HCT116 (cell line): ENCODE measurements around the gene CAPRIN2. TPM values are rescaled to one million over a fixed set of nuclear protein-coding genes. Genes with fewer than 3 reads are reported as not detected.

Source experiments
- ATAC-seq: fragments of 200-7000 bp; cut with Tn5 transposase; 2 replicates; pipeline ENCODE4 v1.9.1; 2020; ENCODE audit warnings: mild to moderate bottlenecking, moderate library complexity
- BruUV-seq: library from RNA; stranded (reverse); fragments of 400-500 nt; replicated peaks from 2 replicates; lab custom pipeline; 2021; lab: Mats Ljungman, UMichigan
- CTCF ChIA-PET: fragments of 300-600 bp; sonication (Branson Sonifier 250); formaldehyde crosslinking; loops from one replicate; lab custom pipeline; 2021; ENCODE audit warnings: antibody characterized with exemption; lab: Charles Lee
- POLR2A ChIA-PET: fragments of 300-600, 350-600 bp; sonication (Branson Sonifier 250); formaldehyde crosslinking; loops from one replicate; lab custom pipeline; 2021; ENCODE audit warnings: antibody characterized with exemption; lab: Charles Lee
- RAD21 ChIA-PET, 2 experiments: fragments of 300-600 bp; sonication (Branson Sonifier 250); formaldehyde crosslinking; loops; one replicate each; lab custom pipeline; 2023; ENCODE audit warnings: low total read pairs in 2 of 2; ENCODE audit not compliant: uncharacterized antibody in 2 of 2, unreplicated experiment in 2 of 2, low non-redundant PET in 1 of 2; lab: Charles Lee
- DNase-seq: peaks from one replicate; pipeline ENCODE4 v3.0.0-alpha.2; 2010; ENCODE audit warnings: low read depth, low spot score
- H2AFZ ChIP-seq: fragments of 200-600 bp; shearing (Covaris generic), sonication (generic); 2 replicates; pipeline ENCODE4 v1.6.1; 2017; ENCODE audit warnings: low read depth, mixed run types, mixed read lengths, antibody characterized with exemption, low read length; ENCODE audit not compliant: poor library complexity, severe bottlenecking
- H3K27ac ChIP-seq: 2 replicates; pipeline ENCODE4 v1.5.1; 2012; ENCODE audit warnings: low read depth, low read length
- H3K27me3 ChIP-seq: fragments of 200-600 bp; sonication (generic); 2 replicates; pipeline ENCODE4 v1.6.1; 2016; ENCODE audit warnings: mixed run types, low read length, mixed read lengths; ENCODE audit not compliant: insufficient read depth
- H3K36me3 ChIP-seq, 2 experiments: fragments of 200-500 bp in 1 of 2; fragments of 200-600 bp in 1 of 2; sonication (Bioruptor generic) in 1 of 2; sonication (generic) in 1 of 2; 2 replicates each; pipeline versions ENCODE4 v1.5.1 to v1.6.1; 2014 to 2016; ENCODE audit warnings: low read length in 2 of 2, inconsistent platforms in 1 of 2, mixed read lengths in 1 of 2, mixed run types in 1 of 2; ENCODE audit not compliant: insufficient read depth in 2 of 2, control insufficient read depth in 1 of 2
- H3K4me1 ChIP-seq, 2 experiments: fragments of 200-600 bp in 1 of 2; sonication (generic) in 1 of 2; 2 replicates each; pipeline versions ENCODE4 v1.5.1 to v1.6.1; 2012 to 2017; ENCODE audit warnings: low read length in 2 of 2, inconsistent platforms in 1 of 2, mild to moderate bottlenecking in 1 of 2, mixed read lengths in 1 of 2, mixed run types in 1 of 2, moderate library complexity in 1 of 2; ENCODE audit not compliant: insufficient read depth in 2 of 2, control insufficient read depth in 1 of 2
- H3K4me2 ChIP-seq: fragments of 200-600 bp; sonication (generic); 2 replicates; pipeline ENCODE4 v1.6.1; 2017; ENCODE audit warnings: mixed run types, low read length, mixed read lengths
- H3K4me3 ChIP-seq, 2 experiments: fragments of 200-600 bp in 1 of 2; sonication (generic) in 1 of 2; replicated peaks in 1 of 2; 2 replicates each; pipeline ENCODE4 v1.5.1; 2011 to 2016; ENCODE audit warnings: low read length in 2 of 2, control low read depth in 1 of 2, low read depth in 1 of 2, mild to moderate bottlenecking in 1 of 2, mixed read lengths in 1 of 2, mixed run types in 1 of 2
- H3K79me2 ChIP-seq: fragments of 200-600 bp; sonication (generic); 2 replicates; pipeline ENCODE4 v1.6.1; 2017; ENCODE audit warnings: mild to moderate bottlenecking, mixed run types, low read length, moderate library complexity, mixed read lengths; ENCODE audit not compliant: insufficient read depth
- H3K9ac ChIP-seq: fragments of 200-600 bp; sonication (generic); 2 replicates; pipeline ENCODE4 v1.6.1; 2016; ENCODE audit warnings: low read length, mixed read lengths
- H3K9me2 ChIP-seq: fragments of 200-600 bp; sonication (generic), shearing (Covaris generic); 2 replicates; pipeline ENCODE4 v1.6.1; 2017; ENCODE audit warnings: mixed run types, mild to moderate bottlenecking, moderate library complexity; ENCODE audit not compliant: insufficient read depth
- H3K9me3 ChIP-seq, 2 experiments: fragments of 200-500 bp in 1 of 2; fragments of 200-600 bp in 1 of 2; sonication (Bioruptor generic) in 1 of 2; sonication (generic) in 1 of 2; 2 replicates each; pipeline ENCODE4 v1.6.1; 2014 to 2017; ENCODE audit warnings: low read length in 2 of 2, mixed read lengths in 2 of 2, inconsistent platforms in 1 of 2, low read depth in 1 of 2, mild to moderate bottlenecking in 1 of 2, mixed run types in 1 of 2, moderate library complexity in 1 of 2; ENCODE audit not compliant: control insufficient read depth in 1 of 2, insufficient read depth in 1 of 2
- H4K20me1 ChIP-seq: fragments of 200-600 bp; sonication (generic), shearing (Covaris generic); 2 replicates; pipeline ENCODE4 v1.6.1; 2017; ENCODE audit warnings: mixed run types, mild to moderate bottlenecking, moderate library complexity; ENCODE audit not compliant: insufficient read depth
- CBX3 ChIP-seq: IDR thresholded peaks from 2 replicates; pipeline ENCODE4 v1.6.1; 2012; ENCODE audit warnings: low read depth
- CEBPB ChIP-seq: IDR thresholded peaks from 2 replicates; pipeline ENCODE4 v1.6.1; 2012; ENCODE audit warnings: low read depth
- EGR1 ChIP-seq: IDR thresholded peaks from 2 replicates; pipeline ENCODE4 v1.6.1; 2012; ENCODE audit warnings: low read depth
- EZH2 ChIP-seq: fragments of 200-600 bp; sonication (generic); IDR thresholded peaks from 2 replicates; pipeline ENCODE4 v1.6.1; 2017; ENCODE audit warnings: antibody characterized with exemption, mixed run types
- EZH2phosphoT487 ChIP-seq: fragments of 200-600 bp; IDR thresholded peaks from 2 replicates; pipeline ENCODE4 v1.6.1; 2018; ENCODE audit warnings: antibody characterized with exemption, borderline replicate concordance
- JUND ChIP-seq: IDR thresholded peaks from 2 replicates; pipeline ENCODE4 v1.6.1; 2012
- MAX ChIP-seq: IDR thresholded peaks from 2 replicates; pipeline ENCODE4 v1.6.1; 2012
- POLR2A ChIP-seq: IDR thresholded peaks from 2 replicates; pipeline ENCODE4 v1.7.0; 2011; ENCODE audit warnings: borderline replicate concordance; ENCODE audit not compliant: insufficient read depth, insufficient read length; ENCODE audit errors: extremely low read depth
- POLR2AphosphoS5 ChIP-seq: IDR thresholded peaks from 2 replicates; pipeline ENCODE4 v1.6.1; 2011; ENCODE audit warnings: mild to moderate bottlenecking, low read depth, low read length, moderate library complexity
- SIN3A ChIP-seq: IDR thresholded peaks from 2 replicates; pipeline ENCODE4 v1.6.1; 2012; ENCODE audit warnings: low read depth
- SRF ChIP-seq: IDR thresholded peaks from 2 replicates; pipeline ENCODE4 v1.6.1; 2012; ENCODE audit warnings: low read depth
- TCF7L2 ChIP-seq: IDR thresholded peaks from 2 replicates; pipeline ENCODE4 v1.7.0; 2011; ENCODE audit warnings: borderline replicate concordance, inconsistent platforms; ENCODE audit not compliant: insufficient read depth, insufficient read length; ENCODE audit errors: extremely low read depth
- YY1 ChIP-seq: IDR thresholded peaks from 2 replicates; pipeline ENCODE4 v1.6.1; 2011; ENCODE audit warnings: low read length, low read depth, moderate library complexity, mild to moderate bottlenecking; ENCODE audit not compliant: insufficient replicate concordance; ENCODE audit errors: extremely low read depth
- ZBTB33 ChIP-seq: IDR thresholded peaks from 2 replicates; pipeline ENCODE4 v1.6.1; 2011; ENCODE audit warnings: mild to moderate bottlenecking, low read length, moderate library complexity; ENCODE audit not compliant: insufficient replicate concordance; ENCODE audit errors: extremely low read depth
- ZFX ChIP-seq: fragments of 450-650 bp; IDR thresholded peaks from 2 replicates; pipeline ENCODE4 v1.6.1; 2017
- ZNF274 ChIP-seq: fragments of 200-500 bp; sonication (Bioruptor generic); IDR thresholded peaks from 2 replicates; pipeline ENCODE4 v1.6.1; 2014; ENCODE audit warnings: mild to moderate bottlenecking, low read depth, low read length, inconsistent platforms
- intact Hi-C: fragments of 100-400 bp; cut with micrococcal nuclease; formaldehyde crosslinking; loops from 2 replicates; pipeline ENCODE4 v1.10.0; 2022
- total RNA-seq: library from RNA; stranded (reverse); gene quantifications from one replicate; pipeline ENCODE4 v1.2.1, GENCODE V29; 2021; ENCODE audit not compliant: unreplicated experiment
- TF ChIP-seq, protein P1 (sequence below), 3 experiments: fragments of 200-600 bp in 1 of 3; sonication (generic) in 1 of 3; IDR thresholded peaks in 2 of 3; conservative IDR thresholded peaks in 1 of 3; 2 replicates each; pipeline ENCODE4 v1.5.1; 2012 to 2017; ENCODE audit warnings: low read depth in 2 of 3, low read length in 2 of 3, antibody characterized with exemption in 1 of 3, borderline replicate concordance in 1 of 3, control low read depth in 1 of 3, mild to moderate bottlenecking in 1 of 3, mixed read lengths in 1 of 3, mixed run types in 1 of 3, moderate library complexity in 1 of 3; ENCODE audit not compliant: insufficient read depth in 1 of 3
- TF ChIP-seq, protein P2 (sequence below): IDR thresholded peaks from 2 replicates; pipeline ENCODE4 v1.6.1; 2012; ENCODE audit warnings: low read depth

The CAPRIN2 gene
- total RNA-seq, 1 experiment from 2014 or later = 30.8 TPM

- H3K79me2 ChIP-seq = peaks cover 32% of the 10 kb centered on the region
- DNase-seq = no peak
- RAD21 ChIA-PET = interaction anchor here (0.7 to 1.2 kb wide), 4 partner anchors 38 to 56 kb away, joined by 3 to 4 read pairs (median 4); no protein-coding TSS in a partner anchor
- intact Hi-C loops = loop anchor here (1.0 to 5.0 kb wide), 3 partner anchors 40 to 298 kb away; partner anchors contain the start of gene IPO8
- H3K9ac ChIP-seq = peak overlapping the region; percentile 60
- peaks cover 4 to 21% of the 10 kb centered on the region in 2 experiments; a peak in 3 of 4 replicates for H3K4me1 ChIP-seq
- no peaks in the 10 kb centered on the region for H3K36me3 ChIP-seq
- H3K4me2 ChIP-seq = peak overlapping the region; percentile 88
- no peak for TF ChIP-seq SRF
- TF ChIP-seq ZBTB33 = no peak
- TF ChIP-seq, protein P1, sequence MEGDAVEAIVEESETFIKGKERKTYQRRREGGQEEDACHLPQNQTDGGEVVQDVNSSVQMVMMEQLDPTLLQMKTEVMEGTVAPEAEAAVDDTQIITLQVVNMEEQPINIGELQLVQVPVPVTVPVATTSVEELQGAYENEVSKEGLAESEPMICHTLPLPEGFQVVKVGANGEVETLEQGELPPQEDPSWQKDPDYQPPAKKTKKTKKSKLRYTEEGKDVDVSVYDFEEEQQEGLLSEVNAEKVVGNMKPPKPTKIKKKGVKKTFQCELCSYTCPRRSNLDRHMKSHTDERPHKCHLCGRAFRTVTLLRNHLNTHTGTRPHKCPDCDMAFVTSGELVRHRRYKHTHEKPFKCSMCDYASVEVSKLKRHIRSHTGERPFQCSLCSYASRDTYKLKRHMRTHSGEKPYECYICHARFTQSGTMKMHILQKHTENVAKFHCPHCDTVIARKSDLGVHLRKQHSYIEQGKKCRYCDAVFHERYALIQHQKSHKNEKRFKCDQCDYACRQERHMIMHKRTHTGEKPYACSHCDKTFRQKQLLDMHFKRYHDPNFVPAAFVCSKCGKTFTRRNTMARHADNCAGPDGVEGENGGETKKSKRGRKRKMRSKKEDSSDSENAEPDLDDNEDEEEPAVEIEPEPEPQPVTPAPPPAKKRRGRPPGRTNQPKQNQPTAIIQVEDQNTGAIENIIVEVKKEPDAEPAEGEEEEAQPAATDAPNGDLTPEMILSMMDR (IDR thresholded peaks at IDR 0.05 in 2 of 3, conservative IDR thresholded peaks at IDR 0.05 in 1 of 3; ENCODE audit: borderline replicate concordance in 1 of 3, insufficient read depth in 1 of 3, low read depth in 2 of 3, low read length in 2 of 3) = no peak
- no peak for TF ChIP-seq SIN3A
- no peak for TF ChIP-seq POLR2AphosphoS5
- TF ChIP-seq POLR2A = no peak
- TF ChIP-seq YY1 = no peak
- TF ChIP-seq EZH2phosphoT487 = no peak
- no peak for TF ChIP-seq ZNF274
- TF ChIP-seq ZFX = no peak
- no peak for TF ChIP-seq JUND
- TF ChIP-seq TCF7L2 = no peak
- TF ChIP-seq CBX3 = no peak
- no peak for TF ChIP-seq MAX
- no peak for TF ChIP-seq CEBPB
- TF ChIP-seq, protein P2, sequence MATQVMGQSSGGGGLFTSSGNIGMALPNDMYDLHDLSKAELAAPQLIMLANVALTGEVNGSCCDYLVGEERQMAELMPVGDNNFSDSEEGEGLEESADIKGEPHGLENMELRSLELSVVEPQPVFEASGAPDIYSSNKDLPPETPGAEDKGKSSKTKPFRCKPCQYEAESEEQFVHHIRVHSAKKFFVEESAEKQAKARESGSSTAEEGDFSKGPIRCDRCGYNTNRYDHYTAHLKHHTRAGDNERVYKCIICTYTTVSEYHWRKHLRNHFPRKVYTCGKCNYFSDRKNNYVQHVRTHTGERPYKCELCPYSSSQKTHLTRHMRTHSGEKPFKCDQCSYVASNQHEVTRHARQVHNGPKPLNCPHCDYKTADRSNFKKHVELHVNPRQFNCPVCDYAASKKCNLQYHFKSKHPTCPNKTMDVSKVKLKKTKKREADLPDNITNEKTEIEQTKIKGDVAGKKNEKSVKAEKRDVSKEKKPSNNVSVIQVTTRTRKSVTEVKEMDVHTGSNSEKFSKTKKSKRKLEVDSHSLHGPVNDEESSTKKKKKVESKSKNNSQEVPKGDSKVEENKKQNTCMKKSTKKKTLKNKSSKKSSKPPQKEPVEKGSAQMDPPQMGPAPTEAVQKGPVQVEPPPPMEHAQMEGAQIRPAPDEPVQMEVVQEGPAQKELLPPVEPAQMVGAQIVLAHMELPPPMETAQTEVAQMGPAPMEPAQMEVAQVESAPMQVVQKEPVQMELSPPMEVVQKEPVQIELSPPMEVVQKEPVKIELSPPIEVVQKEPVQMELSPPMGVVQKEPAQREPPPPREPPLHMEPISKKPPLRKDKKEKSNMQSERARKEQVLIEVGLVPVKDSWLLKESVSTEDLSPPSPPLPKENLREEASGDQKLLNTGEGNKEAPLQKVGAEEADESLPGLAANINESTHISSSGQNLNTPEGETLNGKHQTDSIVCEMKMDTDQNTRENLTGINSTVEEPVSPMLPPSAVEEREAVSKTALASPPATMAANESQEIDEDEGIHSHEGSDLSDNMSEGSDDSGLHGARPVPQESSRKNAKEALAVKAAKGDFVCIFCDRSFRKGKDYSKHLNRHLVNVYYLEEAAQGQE = no peak
- no peak for TF ChIP-seq EZH2
- TF ChIP-seq EGR1 = no peak
- H2AFZ ChIP-seq = peak overlapping the region; percentile 69
- peak overlapping the region; percentile 71 for H3K27ac ChIP-seq
- no peak for ATAC-seq
- H4K20me1 ChIP-seq = no peaks in the 10 kb centered on the region
- CTCF ChIA-PET = interaction anchor here (1.3 kb wide), 1 partner anchor 13 kb away, joined by 3 read pairs; no protein-coding TSS in a partner anchor
- no peaks in the 10 kb centered on the region for H3K9me3 ChIP-seq
- no peaks in the 10 kb centered on the region for H3K27me3 ChIP-seq
- peak overlapping the region; percentile 64 to 69 for H3K4me3 ChIP-seq
- H3K9me2 ChIP-seq = no peaks in the 10 kb centered on the region; the same call in 1 of the 2 replicates
- POLR2A ChIA-PET = interaction anchor here (0.8 to 3.2 kb wide), 6 partner anchors 9 to 1238 kb away, joined by 3 to 27 read pairs (median 4); no protein-coding TSS in a partner anchor
- TSS peak; percentile 78 for BruUV-seq
Observed at GRCh38 chr12:30755395-30755762, 628 bp upstream of the CAPRIN2 start.
